Stimulated activated CD4-positive, alpha-beta T cell treated with anti-CD3 and anti-CD28 coated beads, Interleukin-1b, Interleukin-23, amount 100 ng/mL, for 4 hours (primary cell): ENCODE data around the gene TAS2R5.
"Not testable (repeated sequence)": the region's sequence is repeated elsewhere in the genome, so short reads cannot be mapped to it uniquely, and the experiment has no call there.

Experiments
- DNase-seq, 2 donors: peaks; one replicate each; pipeline ENCODE4 v3.0.0-alpha.2; 2020; ENCODE audit warnings: low read depth in 2 of 2

TAS2R5 gene, protein sequence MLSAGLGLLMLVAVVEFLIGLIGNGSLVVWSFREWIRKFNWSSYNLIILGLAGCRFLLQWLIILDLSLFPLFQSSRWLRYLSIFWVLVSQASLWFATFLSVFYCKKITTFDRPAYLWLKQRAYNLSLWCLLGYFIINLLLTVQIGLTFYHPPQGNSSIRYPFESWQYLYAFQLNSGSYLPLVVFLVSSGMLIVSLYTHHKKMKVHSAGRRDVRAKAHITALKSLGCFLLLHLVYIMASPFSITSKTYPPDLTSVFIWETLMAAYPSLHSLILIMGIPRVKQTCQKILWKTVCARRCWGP

DNA sequence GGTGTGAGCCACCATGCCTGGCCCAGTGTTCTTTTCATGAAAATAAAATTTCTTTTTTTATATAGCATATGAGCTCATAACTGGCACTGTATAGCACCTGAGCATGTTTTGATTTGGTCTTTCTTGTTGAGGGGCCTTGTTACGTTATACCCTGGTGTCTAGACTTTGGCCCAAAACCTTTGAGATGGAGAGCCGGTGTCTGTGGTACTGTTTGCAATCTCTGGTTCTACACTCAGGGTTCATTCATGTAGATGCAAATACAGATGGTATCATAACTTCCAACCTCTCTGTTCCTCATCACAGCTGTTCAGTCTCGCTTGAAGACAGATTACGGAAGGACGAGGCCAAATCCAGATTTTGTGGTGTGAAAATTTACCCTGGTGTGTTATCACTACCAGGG is at the start of gene TAS2R5:
TSS of gene TAS2R5 (plus strand) at position 301 of the 400 bp plus-strand sequence. CDS start 145 bp downstream, outside the sequence.
- no peak for DNase-seq

DNA sequence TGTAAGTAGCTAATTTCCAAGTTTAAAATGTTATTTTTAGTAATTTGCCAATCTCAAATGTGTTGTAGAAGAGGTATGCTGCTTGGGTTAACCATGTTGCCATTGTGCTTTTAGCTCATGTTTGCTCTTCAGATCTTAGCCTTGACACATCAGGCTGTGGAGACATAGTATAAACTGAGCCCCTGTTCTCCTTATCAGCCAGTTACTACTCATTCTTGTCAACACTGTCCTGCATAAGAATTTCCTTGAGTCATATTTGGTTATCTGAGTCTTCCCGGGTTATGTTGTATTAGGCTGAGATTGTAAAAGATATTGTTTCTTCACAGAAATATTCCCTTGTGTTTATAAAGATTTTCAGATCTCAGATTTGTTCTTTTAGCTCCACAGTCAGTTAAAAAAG is 47.8 kb upstream of the TAS2R5 start:
- DNase-seq: no peak

DNA sequence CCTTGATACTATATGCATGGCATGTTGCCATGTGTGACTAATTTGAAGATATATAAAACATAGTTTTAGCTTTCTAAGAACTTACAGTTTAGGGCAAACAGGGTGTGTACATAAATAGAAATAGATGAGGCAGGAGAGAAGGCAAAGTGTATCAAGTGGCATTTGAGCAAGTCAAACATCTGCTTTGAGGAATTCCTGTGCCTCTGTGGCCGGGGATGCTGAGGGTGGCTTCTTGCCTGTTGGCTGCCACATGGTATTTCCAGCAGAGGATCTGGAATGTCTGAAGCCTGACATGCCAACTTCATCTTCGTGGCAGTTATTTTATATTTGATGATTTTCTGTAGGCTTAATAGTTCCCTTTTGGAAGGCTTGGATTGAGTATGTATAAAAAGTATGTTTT is 45.9 kb upstream of the TAS2R5 start:
- DNase-seq: no peak

DNA sequence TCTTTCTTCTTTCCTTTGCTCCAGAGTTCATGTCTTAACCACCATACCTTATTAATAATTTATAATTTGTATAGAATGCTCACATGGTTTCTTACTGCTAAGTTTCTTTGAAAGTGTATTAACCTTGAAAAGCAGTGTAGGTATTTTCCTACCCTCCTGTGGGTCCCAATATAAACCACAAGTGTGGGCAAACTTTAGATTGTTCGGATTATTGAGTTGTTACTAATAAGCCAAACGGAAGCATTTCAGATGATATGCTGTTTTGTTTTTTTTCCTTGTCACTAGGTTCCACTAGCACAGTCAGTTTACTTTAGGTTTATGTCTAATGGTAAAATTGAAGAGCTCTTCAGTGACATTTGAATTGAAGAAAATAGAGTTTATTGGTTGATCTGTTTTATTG is 41.6 kb upstream of the TAS2R5 start:
- DNase-seq: no peak

DNA sequence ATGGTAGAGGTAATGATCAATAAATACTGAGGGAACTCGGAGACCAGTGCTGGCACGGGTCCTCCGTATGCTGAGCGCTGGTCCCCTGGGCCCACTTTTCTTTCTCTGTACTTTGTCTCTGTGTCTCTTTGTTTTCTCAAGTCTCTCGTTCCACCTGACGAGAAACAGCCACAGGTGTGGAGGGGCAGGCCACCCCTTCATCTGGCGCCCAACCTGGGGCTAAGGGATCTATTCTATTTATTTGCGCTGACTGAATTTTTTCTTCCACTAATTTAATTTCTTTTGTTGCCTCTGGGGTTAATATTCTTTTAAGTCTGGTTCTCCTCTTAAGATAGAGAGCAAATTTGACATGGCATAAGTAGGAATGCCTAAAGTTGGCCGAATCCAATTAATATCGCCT is 38.1 kb upstream of the TAS2R5 start:
- DNase-seq: not testable (repeated sequence)

DNA sequence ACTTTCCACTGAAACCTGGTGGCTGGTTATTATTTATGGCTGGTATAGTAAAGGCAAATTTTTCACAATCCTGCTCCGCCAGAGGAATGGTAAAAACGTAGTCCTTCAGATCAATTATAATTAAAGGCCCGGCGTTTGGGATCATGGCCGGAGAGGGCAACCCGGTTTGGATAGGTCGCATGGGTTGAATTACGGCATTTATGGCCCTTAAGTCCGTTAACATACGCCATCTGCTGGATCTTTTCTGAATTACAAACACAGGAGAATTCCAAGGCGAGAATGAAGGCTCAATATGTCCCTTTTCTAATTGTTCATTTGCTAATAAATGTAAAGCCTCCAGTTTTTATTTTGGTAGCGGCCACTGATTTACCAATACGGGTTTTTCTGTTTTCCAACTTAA is 37.4 kb upstream of the TAS2R5 start:
- no peak for DNase-seq

DNA sequence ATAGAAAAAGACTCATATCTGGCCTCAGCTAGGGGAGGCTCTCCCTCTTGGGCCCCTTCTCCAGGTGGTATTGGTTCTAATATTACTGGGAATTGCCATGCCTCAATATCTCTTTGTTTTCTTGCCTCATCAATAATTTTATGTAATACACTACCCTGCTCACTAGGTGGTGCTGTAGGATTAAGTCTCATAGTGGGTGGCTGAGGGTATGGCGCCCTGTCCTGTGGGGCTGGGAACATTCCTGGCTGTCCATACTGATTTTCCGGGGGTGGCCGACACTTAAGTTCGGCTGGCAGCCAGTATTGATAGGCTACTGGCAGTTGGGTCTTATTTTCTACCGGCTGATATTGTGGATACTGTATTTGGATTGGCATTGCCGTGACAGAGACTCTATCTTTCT is 35.1 kb upstream of the TAS2R5 start:
- DNase-seq: no peak

DNA sequence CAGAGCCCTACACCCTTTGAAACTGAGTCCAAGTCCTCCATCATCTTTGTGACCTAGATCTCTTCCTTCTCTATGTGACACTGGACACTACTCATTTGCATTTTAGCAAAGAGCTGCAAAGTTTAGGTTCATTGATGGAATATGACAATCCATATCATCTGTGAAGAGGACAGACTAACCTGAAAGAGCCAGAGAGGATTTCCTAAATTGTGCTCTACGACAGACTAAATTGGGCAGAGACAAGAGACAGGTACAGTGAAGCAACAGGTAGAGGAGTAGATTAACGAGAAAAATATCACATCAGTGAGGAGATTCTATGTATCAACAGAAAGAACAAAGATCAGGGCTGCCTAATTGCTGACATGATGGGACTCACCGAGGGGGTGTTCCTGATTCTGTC is 26.2 kb upstream of the TAS2R5 start, which contains the start of gene TAS2R3:
TSS of gene TAS2R3 (plus strand) at position 301 of the 400 bp plus-strand sequence. CDS start at position 363, 62 bp downstream.
- no peak for DNase-seq

DNA sequence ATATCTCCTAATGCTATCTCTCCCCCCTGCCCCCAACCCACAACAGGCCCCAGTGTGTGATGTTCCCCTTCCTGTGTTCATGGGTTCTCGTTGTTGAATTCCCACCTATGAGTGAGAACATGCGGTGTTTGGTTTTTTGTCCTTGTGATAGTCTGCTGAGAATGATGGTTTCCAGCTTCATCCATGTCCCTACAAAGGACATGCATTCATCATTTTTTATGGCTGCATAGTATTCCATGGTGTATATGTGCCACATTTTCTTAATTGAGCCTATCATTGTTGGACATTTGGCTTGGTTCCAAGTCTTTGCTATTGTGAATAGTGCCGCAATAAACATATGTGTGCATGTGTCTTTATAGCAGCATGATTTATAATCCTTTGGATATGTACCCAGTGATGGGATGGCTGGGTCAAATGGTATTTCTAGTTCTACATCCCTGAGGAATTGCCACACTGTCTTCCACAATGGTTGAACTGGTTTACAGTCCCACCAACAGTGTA is 19.9 kb upstream of the TAS2R5 start:
- DNase-seq: not testable (repeated sequence)

DNA sequence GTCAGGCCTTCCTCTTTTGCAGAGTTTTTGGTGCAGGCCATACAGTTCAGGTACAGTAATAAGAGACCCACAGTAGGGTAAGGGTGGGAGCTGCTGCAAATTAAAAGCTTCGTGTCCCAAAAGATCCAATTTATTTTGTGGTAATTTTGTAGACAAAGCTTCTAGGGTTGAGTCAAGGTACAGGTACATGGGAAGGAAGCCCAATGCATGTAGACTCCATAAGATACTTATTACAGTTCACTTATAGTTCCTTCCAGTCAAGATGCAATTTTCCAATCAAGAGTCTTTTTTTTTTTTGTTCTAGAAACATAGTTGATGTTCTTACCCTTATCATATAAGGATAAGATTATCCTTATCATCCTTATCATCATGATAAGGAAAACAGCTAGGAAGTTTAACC is 13.6 kb upstream of the TAS2R5 start, which contains the start of gene TAS2R4:
TSS of gene TAS2R4 (plus strand) at position 301 of the 400 bp plus-strand sequence. CDS start 1,815 bp downstream, outside the sequence.
- no peak for DNase-seq

DNA sequence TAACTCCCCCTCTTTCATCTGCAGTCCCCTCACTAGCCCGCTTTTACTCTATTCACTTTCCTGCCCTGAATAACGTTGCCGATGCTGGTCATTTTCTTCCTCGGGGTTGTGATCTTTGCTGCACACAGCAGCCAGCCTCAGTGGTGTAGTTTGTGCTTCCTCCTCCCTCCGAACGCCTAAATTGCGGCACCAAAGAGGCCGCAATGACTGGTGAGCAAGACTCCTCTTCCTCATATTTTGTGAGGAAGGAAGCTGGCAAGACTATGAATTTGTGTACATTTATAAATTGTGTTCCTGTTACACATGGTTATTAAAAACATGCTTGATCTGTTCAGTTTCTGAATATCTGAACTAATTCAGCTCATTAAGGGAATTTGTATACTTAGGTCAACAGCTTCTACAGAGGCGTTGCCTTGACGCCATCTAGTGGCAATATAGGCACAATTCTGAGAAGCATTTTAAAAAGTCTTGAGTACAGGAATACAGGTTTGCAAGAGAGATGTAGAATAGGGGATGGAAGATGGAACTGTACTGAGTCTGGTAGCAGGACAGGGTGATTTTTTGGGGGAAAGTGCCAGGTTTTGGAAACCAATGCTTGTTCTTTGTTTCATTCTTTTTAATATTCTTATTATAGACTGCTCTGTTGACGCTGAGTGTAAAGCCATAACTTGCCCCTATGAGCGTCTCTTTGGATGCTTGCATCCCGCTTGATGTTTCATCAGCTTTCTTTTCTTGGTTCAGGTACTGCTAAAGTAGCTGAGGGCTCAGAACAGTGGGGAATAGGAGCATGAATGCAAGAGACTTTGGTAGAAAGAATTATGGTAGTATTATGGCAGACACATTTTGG is 4.1 kb upstream of the TAS2R5 start:
- DNase-seq: no peak

DNA sequence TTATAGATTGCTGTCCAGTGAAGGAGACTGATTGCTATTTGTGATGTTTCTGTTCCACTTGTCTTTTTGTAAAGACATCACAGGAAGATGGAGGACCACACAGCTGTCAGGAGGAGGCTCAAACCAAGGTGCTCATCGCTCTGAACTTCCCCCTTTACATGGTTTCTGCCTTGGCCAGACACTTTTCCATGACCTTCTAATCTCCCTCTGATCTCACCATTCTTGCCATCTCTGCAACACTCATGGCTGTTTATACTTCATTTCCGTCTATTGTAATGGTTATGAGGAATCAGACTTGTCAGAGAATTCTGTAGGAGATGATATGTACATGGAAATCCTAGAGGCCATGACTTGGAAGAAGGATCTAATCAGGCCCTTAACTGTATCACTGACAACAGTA is 1.7 kb upstream of the TAS2R5 start:
- no peak for DNase-seq

DNA sequence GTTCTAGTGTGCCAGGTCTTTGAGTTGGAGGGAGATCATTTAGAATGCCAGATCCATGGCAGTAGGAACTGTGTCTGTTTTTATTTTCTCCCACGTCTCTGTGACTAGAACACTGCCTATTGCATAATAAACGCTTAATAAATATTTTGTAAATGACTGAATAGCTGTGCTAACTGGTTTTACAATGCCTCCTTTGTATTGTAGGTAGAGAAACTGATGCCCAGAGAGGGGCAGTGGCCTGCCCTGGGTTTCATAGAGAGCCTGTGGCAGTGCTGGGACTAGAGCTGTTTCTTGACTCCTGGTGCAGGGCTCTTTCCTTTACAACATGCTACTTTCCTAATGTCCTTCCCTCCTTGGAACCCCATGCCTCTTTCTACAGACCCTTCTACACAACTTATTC is 2.5 kb downstream of the TAS2R5 start:
- no peak for DNase-seq

DNA sequence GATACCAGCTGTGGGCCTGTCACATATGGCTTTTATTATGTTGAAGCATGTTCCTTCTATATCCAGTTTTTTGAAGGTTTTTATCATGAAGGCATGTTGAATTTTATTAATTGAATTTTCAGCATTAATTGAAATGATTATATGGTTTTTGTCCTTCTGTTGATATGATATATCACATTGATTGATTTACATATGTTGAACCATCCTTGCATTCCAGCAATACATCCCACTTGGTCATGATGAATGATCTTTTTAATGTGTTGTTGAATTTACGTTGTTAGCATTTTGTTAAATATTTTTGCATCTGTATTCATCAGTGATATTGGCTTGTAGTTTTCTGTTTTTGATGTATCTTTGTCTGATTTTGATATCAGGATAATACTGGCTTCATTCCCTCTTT is 30.1 kb downstream of the TAS2R5 start:
- DNase-seq: no peak

DNA sequence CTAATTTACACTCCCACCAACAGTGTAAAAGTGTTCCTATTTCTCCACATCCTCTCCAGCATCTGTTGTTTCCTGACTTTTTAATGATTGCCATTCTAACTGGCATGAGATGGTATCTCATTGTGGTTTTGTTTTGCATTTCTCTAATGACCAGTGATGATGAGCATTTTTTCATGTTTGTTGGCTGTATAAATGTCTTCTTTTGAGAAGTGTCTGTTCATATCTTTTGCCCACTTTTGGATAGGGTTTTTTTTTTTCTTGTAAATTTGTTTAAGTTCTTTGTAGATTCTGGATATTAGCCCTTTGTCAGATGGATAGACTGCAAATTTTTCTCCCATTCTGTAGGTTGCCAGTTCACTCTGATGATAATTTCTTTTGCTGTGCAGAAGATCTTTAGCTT is 32.4 kb downstream of the TAS2R5 start:
- not testable (repeated sequence) for DNase-seq

DNA sequence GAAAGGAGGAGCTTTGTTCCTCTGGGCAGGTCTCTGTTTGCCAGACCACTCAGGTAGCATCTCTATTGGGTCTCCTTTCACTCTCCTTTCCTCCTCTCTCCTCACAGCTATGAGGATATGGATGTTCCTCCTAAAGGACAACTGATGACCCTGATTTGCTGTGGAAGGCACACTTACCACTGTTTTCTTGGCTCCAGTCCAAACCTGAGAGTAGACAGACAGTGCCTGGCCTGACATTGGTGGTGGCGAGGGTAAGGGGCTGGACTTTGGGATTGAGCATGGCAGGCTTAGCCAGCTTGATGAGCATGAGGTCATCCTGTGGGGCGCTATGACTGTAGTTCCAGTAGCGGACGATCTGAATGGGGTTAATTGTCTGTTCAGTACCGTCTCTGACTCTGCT is 47.7 kb downstream of the TAS2R5 start:
- no peak for DNase-seq

DNA sequence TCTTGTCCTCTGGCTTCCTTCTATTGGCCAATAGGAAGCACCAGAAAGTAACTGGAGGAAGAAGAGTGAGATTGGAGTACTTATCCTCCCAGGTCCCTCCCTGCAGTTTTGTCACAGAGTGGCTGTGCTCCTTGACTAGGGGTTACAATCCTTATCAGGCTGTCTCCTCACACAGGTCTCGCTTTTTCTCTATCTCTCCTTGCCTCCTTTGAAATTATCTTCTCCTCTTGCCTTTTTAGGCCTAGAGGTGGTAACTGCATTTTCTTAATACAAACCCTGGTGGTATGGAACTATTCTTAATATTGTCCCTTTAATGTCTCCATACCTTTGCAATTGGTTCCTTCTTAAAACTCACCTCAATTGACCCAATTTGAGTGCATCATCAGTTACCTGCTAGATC is 48.6 kb downstream of the TAS2R5 start:
- no peak for DNase-seq

DNA sequence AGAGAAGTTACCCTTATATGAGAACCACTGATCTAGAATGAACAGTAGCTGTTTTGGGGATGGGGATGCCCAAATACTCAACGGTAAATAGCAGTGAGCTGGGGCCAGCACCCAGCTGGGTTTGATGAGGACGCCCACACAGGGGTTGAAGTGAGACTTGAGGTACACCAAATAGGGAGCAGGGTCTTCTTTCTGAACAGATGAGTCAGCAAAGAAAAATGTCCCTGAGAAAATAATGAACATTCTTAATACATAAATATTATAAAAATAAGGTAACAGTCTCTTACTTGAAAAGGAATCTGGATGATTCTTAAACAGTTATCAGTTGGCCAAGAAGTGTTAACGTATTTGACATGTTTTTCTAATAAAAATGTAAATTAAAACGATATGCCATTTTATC is 49.2 kb downstream of the TAS2R5 start:
- no peak for DNase-seq

DNA sequence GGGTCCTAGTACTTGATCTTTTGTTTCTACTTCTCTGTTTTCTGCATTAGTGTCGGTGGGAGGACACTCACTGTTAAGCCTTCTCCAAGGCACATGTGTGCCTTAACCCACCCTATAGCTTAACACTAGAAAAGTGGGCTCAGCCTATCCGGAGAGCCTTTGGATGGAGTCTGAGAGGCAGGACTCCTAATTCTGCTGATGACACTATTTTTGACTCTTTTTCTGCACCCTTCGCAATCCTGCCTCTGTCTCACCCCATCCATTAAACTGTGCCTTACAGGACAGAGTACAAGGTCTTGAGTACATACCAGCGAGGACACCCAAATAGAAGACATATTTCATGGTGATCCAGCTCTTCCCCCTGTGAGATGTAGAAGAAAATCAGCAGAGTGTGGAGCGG is 50.7 kb downstream of the TAS2R5 start:
- DNase-seq: no peak
